ENCODE results near the gene BCL11B.

BCL11B gene

GRCh38 chr14:99122521-99123125 is 149.4 kb downstream of the BCL11B start:
- Histone ChIP-seq H3F3A (ENCODE audit: insufficient read depth) (no peaks in the 10 kb centered on the region), H3K27ac (ENCODE audit: low read depth, low read length) (no peak overlapping the region), H4K20me1 (ENCODE audit: low read depth, low read length) (no peaks in the 10 kb centered on the region), H3K9ac (ENCODE audit: low read length) (no peak overlapping the region), H3K79me2 (ENCODE audit: insufficient read depth, low read length) (no peaks in the 10 kb centered on the region), H3K36me3 (ENCODE audit: low read length) (no peaks in the 10 kb centered on the region), H3K9me2 (replicated peaks; ENCODE audit: insufficient read depth, low read length) (no peaks in the 10 kb centered on the region), H3K27me3 (ENCODE audit: low read length) (no peaks in the 10 kb centered on the region), H3K4me3 (ENCODE audit: insufficient read depth, low read length, poor library complexity, severe bottlenecking) (no peak overlapping the region), H3K4me2 (ENCODE audit: low read depth, low read length, poor library complexity, severe bottlenecking) (no peak overlapping the region), H2AFZ (ENCODE audit: low read depth, low read length, severe bottlenecking) (no peak overlapping the region), H3K9me3 (ENCODE audit: insufficient read depth, low read length) (no peaks in the 10 kb centered on the region)
- TF ChIP-seq CTCF (IDR thresholded peaks at IDR 0.05; ENCODE audit: insufficient read depth, low read length, poor library complexity, severe bottlenecking) (no peak), EZH2phosphoT487 (conservative IDR thresholded peaks at IDR 0.05; ENCODE audit: low read length) (no peak)

- Histone ChIP-seq H3K36me3 (ENCODE audit: low read length) (no peaks in the 10 kb centered on the region), H3K4me3 (ENCODE audit: insufficient read depth, low read length, poor library complexity, severe bottlenecking) (no peak overlapping the region), H3K4me2 (ENCODE audit: low read depth, low read length, poor library complexity, severe bottlenecking) (no peak overlapping the region), H3F3A (ENCODE audit: insufficient read depth) (no peaks in the 10 kb centered on the region), H3K27ac (ENCODE audit: low read depth, low read length) (no peak overlapping the region), H4K20me1 (ENCODE audit: low read depth, low read length) (no peaks in the 10 kb centered on the region), H3K9ac (ENCODE audit: low read length) (no peak overlapping the region), H3K9me3 (ENCODE audit: insufficient read depth, low read length) (no peaks in the 10 kb centered on the region), H2AFZ (ENCODE audit: low read depth, low read length, severe bottlenecking) (no peak overlapping the region), H3K79me2 (ENCODE audit: insufficient read depth, low read length) (no peaks in the 10 kb centered on the region), H3K9me2 (replicated peaks; ENCODE audit: insufficient read depth, low read length) (no peaks in the 10 kb centered on the region), H3K27me3 (ENCODE audit: low read length) (no peaks in the 10 kb centered on the region)
- no peak for TF ChIP-seq EZH2phosphoT487 (conservative IDR thresholded peaks at IDR 0.05; ENCODE audit: low read length)
- TF ChIP-seq CTCF (IDR thresholded peaks at IDR 0.05; ENCODE audit: insufficient read depth, low read length, poor library complexity, severe bottlenecking), result no peak
Observed at GRCh38 chr14:99121319-99121875, 150.6 kb downstream of the BCL11B start.

GRCh38 chr14:99120526-99121318 is 151.3 kb downstream of the BCL11B start:
- Histone ChIP-seq H3K4me2 (ENCODE audit: low read depth, low read length, poor library complexity, severe bottlenecking) (no peak overlapping the region), H3K27me3 (ENCODE audit: low read length) (no peaks in the 10 kb centered on the region), H3K9me3 (ENCODE audit: insufficient read depth, low read length) (no peaks in the 10 kb centered on the region), H3K79me2 (ENCODE audit: insufficient read depth, low read length) (no peaks in the 10 kb centered on the region), H4K20me1 (ENCODE audit: low read depth, low read length) (no peaks in the 10 kb centered on the region), H3K9ac (ENCODE audit: low read length) (no peak overlapping the region), H2AFZ (ENCODE audit: low read depth, low read length, severe bottlenecking) (no peak overlapping the region), H3K36me3 (ENCODE audit: low read length) (no peaks in the 10 kb centered on the region), H3F3A (ENCODE audit: insufficient read depth) (no peaks in the 10 kb centered on the region), H3K27ac (ENCODE audit: low read depth, low read length) (no peak overlapping the region), H3K4me3 (ENCODE audit: insufficient read depth, low read length, poor library complexity, severe bottlenecking) (no peak overlapping the region), H3K9me2 (replicated peaks; ENCODE audit: insufficient read depth, low read length) (no peaks in the 10 kb centered on the region)
- no peak for TF ChIP-seq EZH2phosphoT487 (conservative IDR thresholded peaks at IDR 0.05; ENCODE audit: low read length)
- TF ChIP-seq CTCF (IDR thresholded peaks at IDR 0.05; ENCODE audit: insufficient read depth, low read length, poor library complexity, severe bottlenecking), result no peak

Measured in SU-DHL-6 (cell line).